NCI-H1105 treated with DMSO at 0.1 percent for 48 hours (cell line): Measurements from ENCODE around the gene LRPAP1.

Experiments used
- DNase-seq: peaks from one replicate; lab custom pipeline; 2025; lab: John Stamatoyannopoulos, UW

LRPAP1 gene

DNA sequence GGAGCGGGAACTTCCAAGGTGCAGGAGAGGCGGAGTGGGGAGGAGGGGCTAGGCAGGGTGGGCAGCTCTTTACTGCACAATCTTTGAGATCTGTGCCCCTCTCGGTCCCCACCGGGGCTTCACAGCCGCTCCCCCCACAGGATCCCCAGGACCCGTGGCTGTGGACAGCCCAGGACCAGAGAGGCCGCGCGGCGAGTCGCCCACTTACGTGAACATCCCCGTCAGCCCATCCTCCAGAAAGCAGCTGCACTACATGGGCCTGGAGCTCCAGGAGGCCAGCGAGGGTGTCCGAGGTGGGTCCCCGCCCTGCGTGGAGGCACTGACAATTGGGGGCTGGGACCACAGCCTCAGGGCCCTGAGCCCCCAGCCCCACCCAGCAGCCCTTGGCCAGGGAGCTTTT lies 32.1 kb downstream of the LRPAP1 start:
- DNase-seq, result no peak

GRCh38 chr4:3499710-3500109 lies 32.5 kb downstream of the LRPAP1 start:
- no peak for DNase-seq

- DNase-seq, result no peak
These were observed 33.2 kb downstream of the LRPAP1 start for GRCh38 chr4:3498901-3499510.

DNA sequence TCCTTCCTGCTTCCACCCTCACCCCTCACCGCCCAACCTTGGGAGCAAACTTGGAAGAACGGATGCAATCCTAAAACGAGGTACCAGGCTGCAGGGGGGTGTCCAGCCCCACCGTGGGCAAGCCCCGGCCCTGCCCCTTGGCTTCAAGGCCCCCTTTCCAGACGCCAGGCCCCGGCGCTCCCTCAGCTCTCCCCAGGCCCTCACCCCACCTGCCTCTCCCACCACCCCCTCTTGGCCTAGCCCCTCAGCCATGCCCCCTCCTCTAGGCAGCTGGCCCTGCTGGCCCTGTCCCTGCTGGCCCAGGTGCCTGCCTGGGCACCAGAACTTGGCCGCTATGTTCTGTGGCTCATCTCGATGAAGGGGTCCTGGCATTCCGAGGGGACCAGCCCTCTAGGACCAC lies 33.8 kb downstream of the LRPAP1 start:
- no peak for DNase-seq

GRCh38 chr4:3497523-3498389 lies 34.5 kb downstream of the LRPAP1 start:
- no peak for DNase-seq

DNA sequence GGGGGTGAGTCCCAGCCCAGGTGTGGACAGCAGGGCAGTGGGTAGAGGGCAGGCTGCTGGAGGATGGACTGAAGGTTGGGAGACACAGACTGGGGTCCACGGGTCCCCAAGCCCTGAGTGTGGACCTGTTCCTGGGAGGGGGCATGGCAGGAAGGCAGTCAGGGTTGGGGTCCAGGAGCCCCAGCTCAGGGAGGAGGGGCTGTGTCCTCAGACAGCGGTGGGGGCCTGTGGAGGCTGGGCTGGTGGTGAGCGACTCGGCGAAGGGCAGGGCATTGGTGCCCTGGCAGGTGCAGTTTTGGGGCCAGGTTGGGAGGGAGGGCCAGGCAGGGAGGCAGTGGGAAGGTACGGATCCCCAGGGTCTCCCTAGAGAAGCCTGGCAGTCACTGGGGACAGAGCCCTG lies 35.1 kb downstream of the LRPAP1 start:
- DNase-seq, result no peak

DNA sequence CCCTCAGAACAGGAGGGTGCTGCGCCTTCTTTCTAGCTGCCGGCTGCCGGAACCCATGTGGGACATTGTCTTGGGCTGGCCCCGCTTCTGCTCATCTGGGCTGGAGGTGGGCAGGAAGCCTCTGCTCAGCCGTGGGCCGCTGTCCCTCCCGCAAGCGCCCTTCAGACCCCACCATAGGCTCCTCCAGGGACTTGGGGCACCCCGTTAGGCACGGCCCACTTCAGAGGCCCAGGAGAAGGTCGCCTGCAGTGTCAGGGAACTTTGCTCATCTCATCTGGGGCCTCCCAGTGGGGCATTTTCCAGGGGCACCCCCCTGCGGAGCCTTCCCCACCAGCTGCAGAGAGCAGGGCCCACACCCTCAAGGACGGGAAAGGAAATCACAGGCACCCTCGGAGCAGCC lies 36.2 kb downstream of the LRPAP1 start:
- no peak for DNase-seq

- DNase-seq, result no peak
These were observed 36.8 kb downstream of the LRPAP1 start for GRCh38 chr4:3495204-3495975.

DNA sequence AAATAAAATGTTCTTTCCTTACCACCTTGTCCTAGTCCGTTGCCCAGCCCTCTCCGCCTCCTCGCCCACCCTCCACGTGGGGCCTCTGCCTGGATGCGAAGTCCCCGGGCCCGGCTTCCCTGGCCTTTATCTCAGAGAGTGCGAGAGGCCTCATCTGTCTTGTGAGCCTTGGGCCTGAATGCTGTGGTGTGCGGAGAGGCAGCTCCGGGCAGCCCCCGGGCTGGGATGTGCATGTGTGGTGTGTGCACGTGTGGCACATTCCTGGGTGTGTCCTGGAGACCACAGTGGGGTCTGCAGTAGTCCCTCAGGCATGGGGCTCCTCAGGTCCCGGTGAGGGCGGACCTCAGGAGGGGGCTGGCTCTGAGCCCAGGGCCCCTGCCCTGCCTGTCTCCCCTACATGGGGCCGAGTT lies 37.8 kb downstream of the LRPAP1 start:
- DNase-seq, result no peak

GRCh38 chr4:3493720-3494461 lies 38.3 kb downstream of the LRPAP1 start:
- DNase-seq, result no peak

GRCh38 chr4:3492741-3493719 lies 39.2 kb downstream of the LRPAP1 start:
- no peak for DNase-seq

GRCh38 chr4:3491681-3492405 lies 40.4 kb downstream of the LRPAP1 start:
- DNase-seq, result no peak

- DNase-seq, result no peak
These were observed 42.7 kb downstream of the LRPAP1 start for GRCh38 chr4:3489451-3489962.

DNA sequence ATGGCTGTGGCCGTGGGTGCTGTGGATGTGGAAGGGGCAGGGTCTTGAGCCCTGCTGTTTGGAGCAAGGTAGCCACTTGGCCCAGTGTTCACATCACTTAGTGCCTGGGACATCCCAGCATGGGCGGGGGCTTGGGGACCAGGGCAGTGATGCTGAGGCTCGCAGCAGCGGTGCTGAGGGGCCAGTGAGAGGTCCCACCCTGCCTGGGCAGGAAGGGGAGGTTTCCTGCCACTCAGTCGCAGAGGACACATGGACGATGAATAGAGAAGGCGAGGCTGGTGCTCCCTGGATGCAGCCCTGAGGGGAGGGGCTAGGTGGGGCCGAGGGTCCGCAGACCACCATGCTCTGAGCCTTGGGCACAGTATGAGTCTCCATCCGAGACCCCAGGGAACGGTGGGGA lies 43.4 kb downstream of the LRPAP1 start:
- no peak for DNase-seq

- no peak for DNase-seq
These were observed 44.4 kb downstream of the LRPAP1 start for GRCh38 chr4:3487861-3488260.

- DNase-seq, result no peak
These were observed 45.4 kb downstream of the LRPAP1 start for GRCh38 chr4:3486541-3487540.

DNA sequence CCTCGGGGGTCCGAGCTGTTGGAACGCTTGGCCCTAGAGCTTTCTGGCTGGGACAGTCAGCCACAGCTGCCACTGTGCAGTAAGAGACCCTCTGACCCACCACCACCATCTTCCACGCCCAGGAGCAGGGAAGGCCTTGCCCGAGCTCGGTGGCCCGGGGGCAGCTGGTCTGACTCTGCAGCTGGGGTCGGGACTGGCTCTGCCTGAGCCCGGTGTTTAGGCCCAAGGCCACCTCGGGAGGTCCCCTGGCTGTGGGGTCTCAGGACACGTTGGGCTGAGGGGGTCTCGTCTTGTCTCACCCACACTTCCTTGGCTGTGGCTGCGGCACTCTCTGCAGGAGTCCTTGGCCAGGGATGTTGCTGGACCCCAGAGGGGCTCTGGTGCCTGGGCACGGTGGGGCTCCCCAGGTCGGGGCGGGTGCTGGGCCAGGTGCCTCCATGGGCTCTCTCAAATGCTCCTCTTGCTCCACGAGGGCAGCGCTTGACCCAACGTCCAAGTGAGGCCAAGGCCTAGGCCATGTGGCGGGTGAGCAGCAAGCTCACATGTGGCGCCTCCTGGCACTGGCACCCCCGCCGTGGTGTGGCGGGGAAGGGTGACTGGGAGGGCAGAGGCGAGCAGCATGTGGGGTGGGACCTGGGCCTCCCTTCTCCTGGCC lies 46.2 kb downstream of the LRPAP1 start:
- DNase-seq, result no peak
